GM08714 (cell line): ENCODE data around the gene SYNGAP1.

ENCODE experiments used
- H3K4me3 ChIP-seq: fragments of 200-500 bp; sonication (Bioruptor generic); 2 replicates; pipeline ENCODE4 v1.5.1; 2014; ENCODE audit warnings: mild to moderate bottlenecking, low read length, inconsistent platforms
- ZNF274 ChIP-seq: IDR thresholded peaks from 2 replicates; pipeline ENCODE4 v1.6.1; 2012; ENCODE audit warnings: mild to moderate bottlenecking, low read depth, low read length

Gene SYNGAP1

DNA sequence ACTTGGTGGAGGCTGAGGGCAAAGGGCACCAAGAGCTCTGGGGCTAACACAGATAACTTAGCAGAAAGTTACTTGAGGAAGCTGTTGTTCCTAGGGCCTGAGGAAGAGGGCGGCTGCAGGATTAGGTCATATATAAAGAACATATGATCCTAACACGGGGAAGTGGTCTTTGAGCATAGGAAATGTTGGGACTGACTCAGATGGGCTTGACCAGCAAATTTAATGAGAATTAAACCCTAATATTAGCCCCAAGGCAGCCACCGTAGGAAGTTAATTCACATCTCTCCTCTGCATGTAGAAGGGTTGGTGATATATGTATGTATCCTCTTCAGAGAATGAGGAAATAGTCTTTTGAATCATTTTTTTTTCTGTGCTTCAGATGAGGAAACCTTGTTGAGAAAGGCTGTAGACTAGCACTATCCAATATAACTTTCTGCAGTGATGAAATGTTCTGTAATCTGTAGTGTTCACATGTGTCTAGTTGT is 25.3 kb downstream of the SYNGAP1 start:
- TF ChIP-seq ZNF274: no peak
- H3K4me3 ChIP-seq: no peak overlapping the region

GRCh38 chr6:33446356-33446755 is 26.5 kb downstream of the SYNGAP1 start:
- TF ChIP-seq ZNF274: no peak
- H3K4me3 ChIP-seq: no peak overlapping the region

DNA sequence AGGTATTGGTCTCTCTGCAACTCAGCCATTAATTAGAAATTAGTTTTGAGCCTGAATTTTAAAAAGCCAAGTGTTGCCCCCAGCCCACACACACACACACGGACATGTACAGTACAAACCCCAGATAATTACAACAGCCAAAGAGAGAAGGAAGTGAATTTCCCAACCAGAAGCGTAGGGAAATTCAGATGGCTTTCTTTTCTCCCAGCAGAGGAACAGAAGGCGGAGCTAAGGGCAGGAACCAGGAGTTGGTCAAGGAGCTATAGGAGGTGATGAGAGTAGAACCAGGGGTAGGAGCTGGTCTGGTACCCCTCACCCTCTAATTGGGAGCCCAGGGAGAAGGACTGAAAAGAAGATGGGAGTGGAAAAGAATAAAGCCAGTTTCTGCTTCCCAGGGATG is 30.6 kb downstream of the SYNGAP1 start:
- H3K4me3 ChIP-seq: no peak overlapping the region
- TF ChIP-seq ZNF274: no peak

GRCh38 chr6:33451606-33452005 is 31.7 kb downstream of the SYNGAP1 start:
- H3K4me3 ChIP-seq: no peak overlapping the region
- no peak for TF ChIP-seq ZNF274

DNA sequence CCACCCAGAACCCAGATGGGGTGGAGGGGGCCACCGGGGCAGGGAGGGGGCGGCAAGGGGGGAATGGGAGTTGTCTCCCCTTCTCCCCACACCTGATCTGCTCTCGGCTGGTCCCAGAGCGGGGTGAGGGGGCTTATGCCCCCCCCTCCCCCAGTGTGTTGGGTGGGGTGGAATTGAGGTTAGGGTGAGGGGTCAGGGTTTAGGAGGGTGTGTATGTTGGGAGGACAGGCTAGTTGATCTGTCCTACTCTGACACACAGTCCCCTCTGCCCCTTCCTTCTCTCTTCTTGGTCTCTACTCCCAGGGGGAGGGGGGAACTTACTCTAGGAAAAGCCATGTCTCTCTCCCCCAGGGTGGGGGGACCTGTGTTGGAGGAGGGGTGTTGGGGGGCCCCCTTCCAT is 32.6 kb downstream of the SYNGAP1 start:
- TF ChIP-seq ZNF274: no peak
- no peak overlapping the region for H3K4me3 ChIP-seq

GRCh38 chr6:33453393-33454008 is 33.6 kb downstream of the SYNGAP1 start:
- H3K4me3 ChIP-seq: peak overlapping the region; percentile 96
- TF ChIP-seq ZNF274: no peak

GRCh38 chr6:33454009-33454946 is 34.4 kb downstream of the SYNGAP1 start, which contains the start of gene ZBTB9:
TSS of gene ZBTB9 (plus strand) at chr6:33454576. CDS start at chr6:33455101, 525 bp downstream.
- H3K4me3 ChIP-seq: peak within 1 kb of the TSS; percentile 96
- TF ChIP-seq ZNF274: no peak

DNA sequence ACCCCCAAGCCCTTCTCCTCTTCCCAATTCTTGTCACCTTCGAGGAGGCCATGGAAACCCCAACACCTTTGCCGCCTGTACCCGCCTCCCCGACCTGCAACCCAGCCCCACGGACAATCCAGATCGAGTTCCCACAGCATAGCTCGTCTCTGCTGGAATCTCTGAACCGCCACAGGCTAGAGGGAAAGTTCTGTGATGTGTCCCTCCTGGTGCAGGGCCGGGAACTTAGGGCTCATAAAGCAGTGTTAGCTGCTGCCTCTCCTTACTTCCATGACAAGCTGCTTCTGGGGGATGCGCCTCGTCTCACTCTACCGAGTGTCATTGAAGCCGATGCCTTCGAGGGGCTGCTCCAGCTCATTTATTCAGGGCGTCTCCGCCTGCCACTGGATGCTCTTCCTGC is 35.2 kb downstream of the SYNGAP1 start:
- no peak for TF ChIP-seq ZNF274
- peak overlapping the region; percentile 86 for H3K4me3 ChIP-seq

GRCh38 chr6:33456156-33456555 is 36.3 kb downstream of the SYNGAP1 start:
- no peak overlapping the region for H3K4me3 ChIP-seq
- TF ChIP-seq ZNF274: no peak

DNA sequence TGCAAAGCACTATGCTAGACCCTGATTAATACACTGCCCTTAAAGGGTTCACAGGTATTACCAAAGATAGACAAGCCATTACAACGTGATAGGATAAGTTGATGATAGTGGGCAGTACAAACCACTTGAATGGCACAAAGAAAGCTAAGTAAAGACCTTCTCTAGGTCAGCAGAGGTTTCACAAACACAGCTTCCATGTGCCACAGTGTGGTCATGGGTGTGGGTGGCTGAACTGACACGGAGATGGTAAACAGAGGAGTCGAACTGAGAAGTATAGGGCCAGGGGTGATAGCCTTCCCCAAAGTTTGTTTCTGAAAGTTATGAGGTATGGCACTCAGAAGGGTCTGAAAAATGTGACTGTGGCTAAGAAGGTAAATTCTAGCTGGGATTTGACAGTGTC is 38.8 kb downstream of the SYNGAP1 start:
- no peak overlapping the region for H3K4me3 ChIP-seq
- TF ChIP-seq ZNF274: no peak

DNA sequence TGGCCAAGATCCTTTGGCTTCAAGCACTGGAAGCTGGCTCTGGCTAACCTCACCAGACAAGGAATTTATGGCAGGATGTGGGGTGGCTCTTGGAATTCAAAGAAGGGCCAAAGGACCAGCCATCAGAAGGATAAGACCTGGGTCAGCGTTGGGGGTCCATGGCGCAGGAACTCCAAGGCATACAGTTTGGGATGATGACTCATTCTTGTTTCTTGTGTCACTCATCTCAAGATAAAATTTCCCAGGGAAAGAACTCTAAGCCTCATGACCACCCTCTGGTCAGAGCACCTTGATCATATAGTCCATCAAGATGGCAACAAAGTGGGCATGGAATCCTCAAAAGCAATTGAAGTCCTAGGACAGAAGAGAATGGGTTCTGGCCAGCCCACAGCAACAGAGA is 39.4 kb downstream of the SYNGAP1 start:
- no peak overlapping the region for H3K4me3 ChIP-seq
- TF ChIP-seq ZNF274: no peak

DNA sequence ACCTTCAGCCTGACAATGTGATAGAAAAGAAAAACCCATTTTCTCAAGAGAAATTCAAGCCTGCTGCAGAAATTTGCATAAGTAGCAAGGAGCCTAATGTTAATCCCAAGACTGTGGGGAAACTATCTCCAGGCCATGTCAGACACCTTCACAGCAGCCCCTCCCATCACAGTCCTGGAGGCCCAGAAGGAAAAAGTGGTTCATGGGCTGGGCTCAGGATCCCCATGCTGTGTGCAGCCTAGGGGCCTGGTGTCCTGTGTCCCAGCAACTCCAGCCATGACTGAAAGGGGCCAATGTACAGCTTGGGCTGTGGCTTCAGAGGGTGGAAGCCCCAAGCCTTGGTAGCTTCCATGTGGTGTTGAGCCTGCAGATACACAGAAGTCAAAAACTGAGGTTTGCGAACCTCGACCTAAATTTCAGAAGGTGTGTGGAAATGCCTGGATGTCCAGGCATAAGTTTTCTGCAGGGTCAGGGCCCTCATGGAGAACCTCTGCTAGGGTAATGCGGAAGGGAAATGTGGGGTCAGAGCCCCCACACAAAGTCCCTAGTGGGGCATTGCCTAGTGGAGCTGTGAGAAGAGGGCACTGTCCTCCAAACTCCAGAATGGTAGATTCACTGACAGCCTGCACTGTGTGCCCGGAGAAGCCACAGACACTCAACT is 46.3 kb downstream of the SYNGAP1 start:
- H3K4me3 ChIP-seq: no peak overlapping the region
- TF ChIP-seq ZNF274: no peak

GRCh38 chr6:33467091-33467490 is 47.2 kb downstream of the SYNGAP1 start:
- no peak for TF ChIP-seq ZNF274
- no peak overlapping the region for H3K4me3 ChIP-seq

GRCh38 chr6:33469661-33470060 is 49.8 kb downstream of the SYNGAP1 start:
- H3K4me3 ChIP-seq: no peak overlapping the region
- TF ChIP-seq ZNF274: no peak
